GM23338 (cell line): ENCODE results near the gene CYB5RL.

Source experiments
- CREB1 ChIP-seq: fragments of 250-450 bp; sonication (Bioruptor Pico); IDR thresholded peaks from 2 replicates; pipeline ENCODE4 v1.5.0; 2020; ENCODE audit warnings: low read depth, mild to moderate bottlenecking, moderate library complexity
- EZH2 ChIP-seq: fragments of 200-600 bp; sonication (generic); IDR thresholded peaks from one replicate; pipeline ENCODE4 v1.8.0; 2017; ENCODE audit warnings: antibody characterized with exemption, mild to moderate bottlenecking, low read depth; ENCODE audit not compliant: unreplicated experiment
- EZH2phosphoT487 ChIP-seq: fragments of 200-600 bp; sonication (generic); IDR thresholded peaks from one replicate; pipeline ENCODE4 v1.8.1; 2018; ENCODE audit warnings: antibody characterized with exemption; ENCODE audit not compliant: unreplicated experiment
- JUNB ChIP-seq: IDR thresholded peaks from one replicate; pipeline ENCODE4 v1.6.1; 2016; ENCODE audit warnings: antibody characterized with exemption; ENCODE audit not compliant: unreplicated experiment
- POLR2AphosphoS5 ChIP-seq: IDR thresholded peaks from 2 replicates; pipeline ENCODE4 v1.6.1; 2016; ENCODE audit warnings: antibody characterized with exemption, low read depth
- ZNF331 ChIP-seq: fragments of 250-450 bp; sonication (Bioruptor Pico); IDR thresholded peaks from 2 replicates; pipeline ENCODE4 v1.5.0; 2020; ENCODE audit warnings: low read depth, mild to moderate bottlenecking, moderate library complexity
- TF ChIP-seq, protein P1 (sequence below): IDR thresholded peaks from one replicate; pipeline ENCODE4 v1.6.1; 2018; ENCODE audit warnings: antibody characterized with exemption; ENCODE audit not compliant: unreplicated experiment
- TF ChIP-seq, protein P2 (sequence below), 2 experiments: fragments of 200-600 bp in 1 of 2; sonication (generic) in 1 of 2; conservative IDR thresholded peaks; 2 replicates each; pipeline versions ENCODE4 v1.5.1 to v1.6.1; 2016 to 2017; ENCODE audit warnings: antibody characterized with exemption in 2 of 2, low read depth in 2 of 2, mild to moderate bottlenecking in 2 of 2, moderate library complexity in 1 of 2
- TF ChIP-seq, protein P3 (sequence below): fragments of 250-450 bp; sonication (Bioruptor Pico); IDR thresholded peaks from 2 replicates; pipeline ENCODE4 v1.5.0; 2020; ENCODE audit warnings: mild to moderate bottlenecking, moderate library complexity
- TF ChIP-seq, protein P4 (sequence below): IDR thresholded peaks from 2 replicates; pipeline ENCODE4 v1.6.1; 2016; ENCODE audit warnings: antibody characterized with exemption

DNA sequence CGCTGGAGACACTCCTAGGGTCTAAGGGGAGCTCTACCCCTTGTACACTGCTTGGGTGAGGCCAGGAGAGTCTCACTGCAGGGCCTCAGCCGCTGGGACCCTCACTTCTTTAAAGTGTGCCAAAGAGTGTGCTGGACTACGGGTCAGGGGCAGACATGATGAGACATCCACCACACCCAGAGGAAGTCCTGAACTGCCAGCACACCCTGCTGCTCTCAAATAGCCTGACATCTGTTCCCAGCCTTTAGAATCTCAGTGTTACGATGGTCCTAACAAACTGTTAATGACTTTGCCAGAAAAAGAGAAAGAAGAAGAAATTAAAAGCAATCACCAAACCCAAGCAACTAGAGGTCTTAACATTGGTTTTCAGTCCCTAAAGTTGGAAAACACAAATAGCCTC, 49.1 kb upstream of the CYB5RL start:
- TF ChIP-seq, protein P1, sequence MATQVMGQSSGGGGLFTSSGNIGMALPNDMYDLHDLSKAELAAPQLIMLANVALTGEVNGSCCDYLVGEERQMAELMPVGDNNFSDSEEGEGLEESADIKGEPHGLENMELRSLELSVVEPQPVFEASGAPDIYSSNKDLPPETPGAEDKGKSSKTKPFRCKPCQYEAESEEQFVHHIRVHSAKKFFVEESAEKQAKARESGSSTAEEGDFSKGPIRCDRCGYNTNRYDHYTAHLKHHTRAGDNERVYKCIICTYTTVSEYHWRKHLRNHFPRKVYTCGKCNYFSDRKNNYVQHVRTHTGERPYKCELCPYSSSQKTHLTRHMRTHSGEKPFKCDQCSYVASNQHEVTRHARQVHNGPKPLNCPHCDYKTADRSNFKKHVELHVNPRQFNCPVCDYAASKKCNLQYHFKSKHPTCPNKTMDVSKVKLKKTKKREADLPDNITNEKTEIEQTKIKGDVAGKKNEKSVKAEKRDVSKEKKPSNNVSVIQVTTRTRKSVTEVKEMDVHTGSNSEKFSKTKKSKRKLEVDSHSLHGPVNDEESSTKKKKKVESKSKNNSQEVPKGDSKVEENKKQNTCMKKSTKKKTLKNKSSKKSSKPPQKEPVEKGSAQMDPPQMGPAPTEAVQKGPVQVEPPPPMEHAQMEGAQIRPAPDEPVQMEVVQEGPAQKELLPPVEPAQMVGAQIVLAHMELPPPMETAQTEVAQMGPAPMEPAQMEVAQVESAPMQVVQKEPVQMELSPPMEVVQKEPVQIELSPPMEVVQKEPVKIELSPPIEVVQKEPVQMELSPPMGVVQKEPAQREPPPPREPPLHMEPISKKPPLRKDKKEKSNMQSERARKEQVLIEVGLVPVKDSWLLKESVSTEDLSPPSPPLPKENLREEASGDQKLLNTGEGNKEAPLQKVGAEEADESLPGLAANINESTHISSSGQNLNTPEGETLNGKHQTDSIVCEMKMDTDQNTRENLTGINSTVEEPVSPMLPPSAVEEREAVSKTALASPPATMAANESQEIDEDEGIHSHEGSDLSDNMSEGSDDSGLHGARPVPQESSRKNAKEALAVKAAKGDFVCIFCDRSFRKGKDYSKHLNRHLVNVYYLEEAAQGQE = no peak
- TF ChIP-seq, protein P2, sequence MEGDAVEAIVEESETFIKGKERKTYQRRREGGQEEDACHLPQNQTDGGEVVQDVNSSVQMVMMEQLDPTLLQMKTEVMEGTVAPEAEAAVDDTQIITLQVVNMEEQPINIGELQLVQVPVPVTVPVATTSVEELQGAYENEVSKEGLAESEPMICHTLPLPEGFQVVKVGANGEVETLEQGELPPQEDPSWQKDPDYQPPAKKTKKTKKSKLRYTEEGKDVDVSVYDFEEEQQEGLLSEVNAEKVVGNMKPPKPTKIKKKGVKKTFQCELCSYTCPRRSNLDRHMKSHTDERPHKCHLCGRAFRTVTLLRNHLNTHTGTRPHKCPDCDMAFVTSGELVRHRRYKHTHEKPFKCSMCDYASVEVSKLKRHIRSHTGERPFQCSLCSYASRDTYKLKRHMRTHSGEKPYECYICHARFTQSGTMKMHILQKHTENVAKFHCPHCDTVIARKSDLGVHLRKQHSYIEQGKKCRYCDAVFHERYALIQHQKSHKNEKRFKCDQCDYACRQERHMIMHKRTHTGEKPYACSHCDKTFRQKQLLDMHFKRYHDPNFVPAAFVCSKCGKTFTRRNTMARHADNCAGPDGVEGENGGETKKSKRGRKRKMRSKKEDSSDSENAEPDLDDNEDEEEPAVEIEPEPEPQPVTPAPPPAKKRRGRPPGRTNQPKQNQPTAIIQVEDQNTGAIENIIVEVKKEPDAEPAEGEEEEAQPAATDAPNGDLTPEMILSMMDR (conservative IDR thresholded peaks at IDR 0.05; ENCODE audit: low read depth in 2 of 2) = no peak
- no peak for TF ChIP-seq POLR2AphosphoS5
- no peak for TF ChIP-seq EZH2
- no peak for TF ChIP-seq EZH2phosphoT487
- TF ChIP-seq, protein P3, sequence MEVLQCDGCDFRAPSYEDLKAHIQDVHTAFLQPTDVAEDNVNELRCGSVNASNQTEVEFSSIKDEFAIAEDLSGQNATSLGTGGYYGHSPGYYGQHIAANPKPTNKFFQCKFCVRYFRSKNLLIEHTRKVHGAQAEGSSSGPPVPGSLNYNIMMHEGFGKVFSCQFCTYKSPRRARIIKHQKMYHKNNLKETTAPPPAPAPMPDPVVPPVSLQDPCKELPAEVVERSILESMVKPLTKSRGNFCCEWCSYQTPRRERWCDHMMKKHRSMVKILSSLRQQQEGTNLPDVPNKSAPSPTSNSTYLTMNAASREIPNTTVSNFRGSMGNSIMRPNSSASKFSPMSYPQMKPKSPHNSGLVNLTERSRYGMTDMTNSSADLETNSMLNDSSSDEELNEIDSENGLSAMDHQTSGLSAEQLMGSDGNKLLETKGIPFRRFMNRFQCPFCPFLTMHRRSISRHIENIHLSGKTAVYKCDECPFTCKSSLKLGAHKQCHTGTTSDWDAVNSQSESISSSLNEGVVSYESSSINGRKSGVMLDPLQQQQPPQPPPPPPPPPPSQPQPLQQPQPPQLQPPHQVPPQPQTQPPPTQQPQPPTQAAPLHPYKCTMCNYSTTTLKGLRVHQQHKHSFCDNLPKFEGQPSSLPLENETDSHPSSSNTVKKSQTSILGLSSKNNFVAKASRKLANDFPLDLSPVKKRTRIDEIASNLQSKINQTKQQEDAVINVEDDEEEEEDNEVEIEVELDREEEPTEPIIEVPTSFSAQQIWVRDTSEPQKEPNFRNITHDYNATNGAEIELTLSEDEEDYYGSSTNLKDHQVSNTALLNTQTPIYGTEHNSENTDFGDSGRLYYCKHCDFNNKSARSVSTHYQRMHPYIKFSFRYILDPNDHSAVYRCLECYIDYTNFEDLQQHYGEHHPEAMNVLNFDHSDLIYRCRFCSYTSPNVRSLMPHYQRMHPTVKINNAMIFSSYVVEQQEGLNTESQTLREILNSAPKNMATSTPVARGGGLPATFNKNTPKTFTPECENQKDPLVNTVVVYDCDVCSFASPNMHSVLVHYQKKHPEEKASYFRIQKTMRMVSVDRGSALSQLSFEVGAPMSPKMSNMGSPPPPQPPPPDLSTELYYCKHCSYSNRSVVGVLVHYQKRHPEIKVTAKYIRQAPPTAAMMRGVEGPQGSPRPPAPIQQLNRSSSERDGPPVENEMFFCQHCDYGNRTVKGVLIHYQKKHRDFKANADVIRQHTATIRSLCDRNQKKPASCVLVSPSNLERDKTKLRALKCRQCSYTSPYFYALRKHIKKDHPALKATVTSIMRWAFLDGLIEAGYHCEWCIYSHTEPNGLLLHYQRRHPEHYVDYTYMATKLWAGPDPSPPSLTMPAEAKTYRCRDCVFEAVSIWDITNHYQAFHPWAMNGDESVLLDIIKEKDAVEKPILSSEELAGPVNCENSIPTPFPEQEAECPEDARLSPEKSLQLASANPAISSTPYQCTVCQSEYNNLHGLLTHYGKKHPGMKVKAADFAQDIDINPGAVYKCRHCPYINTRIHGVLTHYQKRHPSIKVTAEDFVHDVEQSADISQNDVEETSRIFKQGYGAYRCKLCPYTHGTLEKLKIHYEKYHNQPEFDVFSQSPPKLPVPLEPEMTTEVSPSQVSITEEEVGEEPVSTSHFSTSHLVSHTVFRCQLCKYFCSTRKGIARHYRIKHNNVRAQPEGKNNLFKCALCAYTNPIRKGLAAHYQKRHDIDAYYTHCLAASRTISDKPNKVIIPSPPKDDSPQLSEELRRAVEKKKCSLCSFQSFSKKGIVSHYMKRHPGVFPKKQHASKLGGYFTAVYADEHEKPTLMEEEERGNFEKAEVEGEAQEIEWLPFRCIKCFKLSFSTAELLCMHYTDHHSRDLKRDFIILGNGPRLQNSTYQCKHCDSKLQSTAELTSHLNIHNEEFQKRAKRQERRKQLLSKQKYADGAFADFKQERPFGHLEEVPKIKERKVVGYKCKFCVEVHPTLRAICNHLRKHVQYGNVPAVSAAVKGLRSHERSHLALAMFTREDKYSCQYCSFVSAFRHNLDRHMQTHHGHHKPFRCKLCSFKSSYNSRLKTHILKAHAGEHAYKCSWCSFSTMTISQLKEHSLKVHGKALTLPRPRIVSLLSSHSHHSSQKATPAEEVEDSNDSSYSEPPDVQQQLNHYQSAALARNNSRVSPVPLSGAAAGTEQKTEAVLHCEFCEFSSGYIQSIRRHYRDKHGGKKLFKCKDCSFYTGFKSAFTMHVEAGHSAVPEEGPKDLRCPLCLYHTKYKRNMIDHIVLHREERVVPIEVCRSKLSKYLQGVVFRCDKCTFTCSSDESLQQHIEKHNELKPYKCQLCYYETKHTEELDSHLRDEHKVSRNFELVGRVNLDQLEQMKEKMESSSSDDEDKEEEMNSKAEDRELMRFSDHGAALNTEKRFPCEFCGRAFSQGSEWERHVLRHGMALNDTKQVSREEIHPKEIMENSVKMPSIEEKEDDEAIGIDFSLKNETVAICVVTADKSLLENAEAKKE (CRISPR knock-in tag) = no peak
- no peak for TF ChIP-seq CREB1
- TF ChIP-seq ZNF331 (CRISPR knock-in tag) = no peak
- TF ChIP-seq, protein P4, sequence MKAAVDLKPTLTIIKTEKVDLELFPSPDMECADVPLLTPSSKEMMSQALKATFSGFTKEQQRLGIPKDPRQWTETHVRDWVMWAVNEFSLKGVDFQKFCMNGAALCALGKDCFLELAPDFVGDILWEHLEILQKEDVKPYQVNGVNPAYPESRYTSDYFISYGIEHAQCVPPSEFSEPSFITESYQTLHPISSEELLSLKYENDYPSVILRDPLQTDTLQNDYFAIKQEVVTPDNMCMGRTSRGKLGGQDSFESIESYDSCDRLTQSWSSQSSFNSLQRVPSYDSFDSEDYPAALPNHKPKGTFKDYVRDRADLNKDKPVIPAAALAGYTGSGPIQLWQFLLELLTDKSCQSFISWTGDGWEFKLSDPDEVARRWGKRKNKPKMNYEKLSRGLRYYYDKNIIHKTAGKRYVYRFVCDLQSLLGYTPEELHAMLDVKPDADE = no peak
- TF ChIP-seq JUNB = no peak
